ENCODE measurements around the gene FAH. TPM values are rescaled to one million over a fixed set of nuclear protein-coding genes. Genes with fewer than 3 reads are reported as not detected.

FAH gene
- total and polyA plus RNA-seq, 9 of the 15 experiments (the other 6 are each of a cell fraction or from before 2014, with no cell fraction given), result 66.8 to 310 (median 103) TPM

- TF ChIP-seq ZNF592 (IDR thresholded peaks at IDR 0.05) (peak; percentile 99), ZNF512 (tag; IDR thresholded peaks at IDR 0.05) (no peak), STAG1 (CRISPR knock-in tag; IDR thresholded peaks at IDR 0.05; ENCODE audit: borderline replicate concordance) (no peak), PHF21A (IDR thresholded peaks at IDR 0.05; ENCODE audit: borderline replicate concordance, low read depth) (no peak), GTF2B (IDR thresholded peaks at IDR 0.05; ENCODE audit: extremely low read depth, insufficient read length) (no peak), HBP1 (CRISPR knock-in tag; IDR thresholded peaks at IDR 0.05) (no peak), MTA1 (IDR thresholded peaks at IDR 0.05; ENCODE audit: borderline replicate concordance) (no peak), ZNF134 (CRISPR knock-in tag; conservative IDR thresholded peaks at IDR 0.05) (no peak; the same call in 1 of the 2 replicates), MCM7 (IDR thresholded peaks at IDR 0.05) (no peak), USF1 (CRISPR knock-in tag; IDR thresholded peaks at IDR 0.05) (peak; percentile 82)
These were observed 7.9 kb downstream of the FAH start (continued) for GRCh38 chr15:80160570-80161156.

Measured in K562 (cell line).